Renal cortex interstitium (tissue), 15 donors: ENCODE measurements around the gene SERPINB2. TPM values are rescaled to one million over a fixed set of nuclear protein-coding genes. Genes with fewer than 3 reads are reported as not detected.

Source experiments
- DNase-seq, 11 donors: peaks; one replicate each; pipeline ENCODE4 v3.0.0-alpha.2; 2013; ENCODE audit warnings: low read depth in 9 of 11, low spot score in 4 of 11; ENCODE audit errors: extremely low read depth in 1 of 11
- long read RNA-seq, 16 experiments: transcript quantifications; one replicate each; lab custom pipeline, GENCODE V29; 2026
- polyA plus RNA-seq, 3 donors: library from polyadenylated mRNA; unstranded; fragments of 120-200 nt; gene quantifications; one replicate each; pipeline ENCODE4 v1.2.1, GENCODE V29; 2013; ENCODE audit not compliant: insufficient read length in 3 of 3

Gene SERPINB2
- polyA plus RNA-seq = under 1 TPM; 0.14 to 0.33 (median 0.15) TPM
- long read RNA-seq, donor 1 = 0 reads
- long read RNA-seq, donor 2 = 0 reads
- long read RNA-seq, donor 3 = 0 reads
- long read RNA-seq, donor 4 = 0 reads
- long read RNA-seq, donor 5 = 0 reads
- long read RNA-seq, donor 6 = 0 reads
- long read RNA-seq, donor 7 = 0 reads
- long read RNA-seq, donor 8 = 0 reads
- long read RNA-seq, donor 9 = 0 reads
- long read RNA-seq, donor 10 = 0 reads
- long read RNA-seq, donor 11 = 0 reads
- long read RNA-seq, donor 12 = 0 reads
- long read RNA-seq, donor 13 = 0 reads
- long read RNA-seq, donor 14 = 0 reads
- long read RNA-seq, donor 15 = 0 reads
- long read RNA-seq, donor 16 = 0 reads

- DNase-seq = no peak
These were observed at the start of gene SERPINB2 for GRCh38 chr18:63887424-63887823. SERPINB2 (plus strand) TSS chr18:63887705; CDS start chr18:63891445, 3,740 bp downstream.

DNA sequence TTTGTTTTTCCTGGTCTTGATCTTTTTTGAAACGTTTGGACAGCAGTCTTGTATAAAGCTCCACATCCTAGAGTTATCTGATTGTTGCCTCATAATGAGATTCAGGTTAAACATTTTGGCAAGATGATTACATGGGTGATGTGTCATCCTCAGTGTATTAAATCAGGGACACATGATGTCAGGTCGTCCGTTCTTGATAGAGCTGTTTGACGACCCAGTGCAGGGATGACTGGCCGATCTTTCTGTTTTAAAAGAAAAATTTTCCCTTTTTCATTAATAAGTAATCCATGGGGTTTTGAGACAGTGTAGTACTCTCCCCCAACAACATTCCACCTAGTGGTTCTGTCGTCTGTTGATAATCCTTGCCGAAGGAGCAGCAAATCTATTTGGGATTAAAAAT is 44.5 kb upstream of the SERPINB2 start:
- DNase-seq = no peak

- peak in 5 of 11 donors; percentile 13 to 25 (median 16) for DNase-seq
These were observed 43.3 kb upstream of the SERPINB2 start for GRCh38 chr18:63844254-63844653.

DNA sequence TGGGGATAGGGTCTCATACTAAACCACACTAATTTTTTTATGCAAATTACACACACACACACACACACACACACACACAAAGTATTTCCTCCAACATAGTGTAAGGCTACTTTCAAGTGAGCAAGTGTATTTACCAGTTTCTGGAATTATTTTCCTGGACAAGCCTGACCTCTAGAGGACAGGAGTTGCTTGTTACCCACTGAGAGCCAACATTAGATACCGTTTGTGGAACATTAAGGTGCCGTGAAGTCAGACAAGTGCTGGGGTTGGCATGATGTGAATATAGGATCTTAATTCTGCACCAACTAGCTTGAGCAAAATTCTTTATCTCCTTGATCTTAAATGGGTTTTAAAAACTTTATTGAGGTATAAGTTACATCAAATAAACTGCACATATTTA is 39.3 kb upstream of the SERPINB2 start:
- DNase-seq = peak in 10 of 11 donors; percentile 20 to 56 (median 35)

- peak in 2 of 11 donors; percentile 1 to 2 for DNase-seq
These were observed 37.5 kb upstream of the SERPINB2 start for GRCh38 chr18:63850020-63850419.

GRCh38 chr18:63850636-63851035 is 36.9 kb upstream of the SERPINB2 start:
- no peak for DNase-seq

GRCh38 chr18:63858456-63858855 is 29.0 kb upstream of the SERPINB2 start:
- no peak for DNase-seq

DNA sequence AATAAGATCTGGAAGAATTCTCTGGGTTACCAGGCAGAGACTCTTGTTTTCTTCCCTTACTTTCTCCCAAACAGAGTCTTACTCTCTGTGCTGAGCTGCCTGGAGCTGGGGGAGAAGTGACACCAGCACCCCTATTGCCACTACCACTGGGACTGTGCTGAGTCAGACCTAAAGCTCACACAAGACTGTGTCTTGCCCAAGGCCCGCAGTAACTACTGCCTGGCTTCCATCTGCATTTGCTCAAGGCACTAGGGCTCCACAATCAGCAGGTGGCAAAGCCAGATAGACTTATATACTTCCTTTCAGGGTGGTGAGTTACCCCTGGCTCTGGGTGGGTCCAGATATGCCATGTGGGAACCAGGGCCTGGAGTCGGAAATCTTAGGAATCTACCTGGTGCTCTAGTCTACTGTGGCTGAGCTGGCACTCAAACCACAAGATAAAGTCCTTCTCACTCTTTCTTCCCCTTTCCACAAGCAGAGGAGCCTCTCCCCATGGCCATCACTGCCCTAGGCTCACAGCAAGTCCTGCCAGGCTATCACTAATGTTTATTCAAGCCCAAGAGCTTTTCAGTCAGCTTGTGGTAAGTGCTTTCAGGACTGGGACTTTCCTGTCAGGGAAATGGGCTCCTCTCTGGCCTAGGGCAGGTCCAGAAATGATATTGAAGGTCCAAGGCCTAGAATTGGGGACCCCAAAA is 27.6 kb upstream of the SERPINB2 start:
- DNase-seq = no peak

DNA sequence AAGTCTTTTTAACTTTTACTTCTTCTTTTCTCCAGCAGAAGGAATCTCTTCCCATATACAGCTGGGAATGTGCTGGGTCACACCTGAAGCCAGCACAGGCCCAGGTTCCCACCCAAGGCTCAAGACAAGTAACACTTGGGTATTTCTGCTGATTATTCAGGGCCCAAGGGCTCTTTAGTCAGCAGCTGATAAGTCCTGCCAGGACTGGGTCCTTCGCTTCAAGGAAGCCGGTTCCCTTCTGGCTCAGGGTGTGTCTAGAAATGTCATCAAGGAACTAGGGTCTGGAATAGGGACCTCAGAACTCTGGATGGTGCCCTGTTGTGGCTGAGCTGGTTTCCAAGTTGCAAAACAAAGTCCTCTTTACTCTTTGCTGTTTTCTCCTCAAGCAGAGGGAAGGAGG is 27.0 kb upstream of the SERPINB2 start:
- DNase-seq = no peak

DNA sequence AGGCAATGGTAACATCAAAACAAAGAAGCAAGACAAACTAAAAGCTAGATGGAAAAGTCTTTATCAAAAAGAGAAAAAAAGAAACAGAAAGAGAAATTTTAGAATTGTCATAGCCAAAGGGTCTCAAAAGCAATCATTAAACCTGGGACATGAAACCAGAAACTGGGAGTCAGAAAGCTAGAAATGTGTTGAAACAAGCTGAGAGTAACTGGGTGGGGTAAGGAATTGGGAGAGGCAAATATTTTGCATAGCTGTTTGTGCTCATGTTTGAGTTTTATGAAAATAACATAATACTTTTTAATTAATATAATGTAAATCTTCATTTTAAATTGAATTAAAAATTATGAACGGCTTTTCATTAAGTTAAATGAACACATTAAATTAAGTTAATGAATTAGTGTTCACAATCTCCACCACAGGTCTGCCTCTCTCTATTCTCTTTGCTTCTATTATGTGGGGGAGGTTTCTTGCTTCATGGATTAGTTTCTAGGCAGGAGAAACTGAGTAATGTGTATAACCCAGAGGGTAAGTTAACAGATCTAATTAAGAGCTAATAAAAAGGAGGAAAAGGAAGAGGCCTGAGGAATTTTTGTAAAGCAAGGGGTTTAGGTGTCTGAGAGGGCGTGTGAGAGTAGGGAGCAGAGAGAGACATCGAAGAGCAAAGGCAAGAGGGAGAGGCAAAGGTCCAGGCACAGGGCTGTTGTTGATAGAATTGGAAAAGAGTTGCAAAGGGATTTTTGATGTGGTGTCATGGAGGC is 20.0 kb upstream of the SERPINB2 start:
- DNase-seq = no peak

DNA sequence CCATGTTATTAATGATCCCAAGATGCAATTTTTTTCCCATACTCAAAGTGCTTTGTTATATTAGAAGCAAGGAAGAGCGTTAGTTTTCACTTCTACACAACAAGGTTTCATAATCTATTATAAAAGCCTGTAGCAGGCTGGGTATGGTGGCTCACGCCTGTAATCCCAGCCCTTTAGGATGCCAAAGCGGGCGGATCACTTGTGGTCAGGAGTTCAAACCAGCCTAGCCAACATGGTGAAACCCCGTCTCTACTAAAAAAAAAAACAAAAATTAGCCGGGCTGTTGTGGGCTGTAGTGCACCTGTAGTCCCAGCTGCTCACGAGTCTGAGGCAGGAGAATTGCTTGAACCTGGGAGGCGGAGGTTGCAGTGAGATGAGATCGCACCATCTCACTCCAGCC is 19.0 kb upstream of the SERPINB2 start:
- no peak for DNase-seq

DNA sequence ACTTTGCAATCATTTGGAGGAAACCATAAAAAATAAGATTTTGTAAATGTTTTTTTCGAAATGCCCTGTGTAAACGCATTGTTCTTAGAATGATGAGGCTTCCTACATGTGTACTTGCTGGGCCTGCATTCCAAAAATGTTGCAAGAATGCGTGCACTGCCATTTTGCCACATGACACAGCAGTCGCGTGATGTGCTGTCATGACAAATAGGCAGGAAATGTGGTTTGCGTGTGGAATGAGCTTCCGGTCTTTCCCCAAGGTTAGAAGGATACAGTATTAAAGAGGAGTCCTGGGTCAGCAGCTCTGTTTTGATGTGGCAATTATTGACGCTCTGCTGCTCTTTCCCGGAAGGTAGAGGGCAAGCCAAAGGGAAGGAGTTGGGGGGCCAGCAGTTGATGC is 18.1 kb upstream of the SERPINB2 start:
- DNase-seq = no peak

- no peak for DNase-seq
These were observed 17.7 kb upstream of the SERPINB2 start for GRCh38 chr18:63869851-63870250.

DNA sequence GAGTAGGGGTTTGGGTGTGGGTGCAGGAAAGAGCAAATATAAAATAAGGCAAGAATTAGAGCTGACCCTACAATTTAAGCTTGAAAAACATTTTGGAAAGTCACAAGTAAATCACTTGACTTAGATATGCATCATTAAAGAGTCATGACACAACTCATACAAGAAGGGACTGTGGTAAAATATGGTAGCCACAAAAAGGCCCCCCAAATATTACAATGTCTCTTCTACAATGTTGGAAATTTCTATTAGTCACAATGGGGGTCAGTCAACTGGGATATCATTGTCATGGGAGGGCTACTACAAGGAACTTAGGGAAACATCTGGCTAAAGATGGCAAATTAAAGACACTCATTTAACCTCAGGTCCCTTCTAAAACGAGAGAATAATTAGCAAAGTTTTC is 15.7 kb upstream of the SERPINB2 start:
- DNase-seq = no peak

DNA sequence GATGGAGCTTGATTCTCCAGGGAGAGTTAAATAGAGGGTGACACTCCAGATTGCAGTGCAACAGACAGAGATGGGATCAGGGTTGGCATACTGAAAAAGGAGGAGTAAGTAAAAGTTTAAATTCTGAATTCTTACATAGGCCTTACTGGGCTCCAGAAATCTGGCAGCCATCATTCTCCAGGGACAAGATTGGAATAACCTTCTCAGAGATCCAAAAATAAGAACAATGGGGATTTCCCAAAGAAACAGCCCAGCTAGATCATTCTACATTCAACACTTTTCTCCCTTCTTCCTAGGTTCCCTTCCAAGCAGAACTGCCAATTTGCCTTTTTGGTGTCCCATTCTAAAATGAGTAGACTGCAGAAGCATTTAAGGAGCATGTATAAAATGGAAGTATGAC is 14.9 kb upstream of the SERPINB2 start:
- no peak for DNase-seq

- no peak for DNase-seq
These were observed 9.2 kb upstream of the SERPINB2 start for GRCh38 chr18:63878343-63878742.

DNA sequence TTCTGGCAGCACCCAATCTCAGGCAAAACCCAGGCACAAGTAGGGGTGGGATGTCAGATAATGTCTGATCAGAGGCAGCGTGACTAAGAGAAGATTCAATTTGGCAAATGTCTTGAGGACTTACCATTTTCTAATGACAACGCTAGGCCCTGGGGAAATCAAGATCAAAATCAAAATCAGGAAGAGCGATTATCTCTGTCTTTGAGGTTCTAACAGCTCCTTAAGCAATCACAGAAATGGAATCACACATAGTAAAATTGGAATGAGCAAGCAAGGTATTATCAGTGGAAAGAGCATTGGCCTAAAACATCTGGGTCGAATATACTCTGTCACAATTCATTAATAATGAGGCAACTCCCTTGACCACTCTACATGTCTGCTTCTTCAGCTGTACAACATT is 8.6 kb upstream of the SERPINB2 start:
- no peak for DNase-seq

- no peak for DNase-seq
These were observed 7.8 kb upstream of the SERPINB2 start for GRCh38 chr18:63879709-63880108.

- DNase-seq = no peak
These were observed 5.7 kb upstream of the SERPINB2 start for GRCh38 chr18:63881851-63882250.
